Stomach smooth muscle (tissue), 2 donors: ENCODE data around the gene ZFX.

Experiments
- H3K27ac ChIP-seq: one replicate; pipeline ENCODE4 v1.7.0; 2013; ENCODE audit warnings: mild to moderate bottlenecking, low read length, inconsistent platforms
- H3K27me3 ChIP-seq, 2 donors: one replicate each; pipeline ENCODE4 v1.7.0; 2013; ENCODE audit warnings: low read length in 2 of 2; ENCODE audit not compliant: insufficient read depth in 2 of 2, control insufficient read depth in 1 of 2
- H3K36me3 ChIP-seq, 2 donors: one replicate each; pipeline ENCODE4 v1.7.0; 2013; ENCODE audit warnings: low read length in 2 of 2; ENCODE audit not compliant: control insufficient read depth in 2 of 2, insufficient read depth in 2 of 2
- H3K4me1 ChIP-seq: one replicate; pipeline ENCODE4 v1.7.0; 2013; ENCODE audit warnings: low read length; ENCODE audit not compliant: control insufficient read depth, insufficient read depth
- H3K4me3 ChIP-seq, 2 donors: one replicate each; pipeline ENCODE4 v1.7.0; 2013; ENCODE audit warnings: low read length in 2 of 2
- H3K9ac ChIP-seq, 2 donors: one replicate each; pipeline ENCODE4 v1.7.0; 2013; ENCODE audit warnings: low read length in 2 of 2, mild to moderate bottlenecking in 1 of 2
- H3K9me3 ChIP-seq, 2 donors: one replicate each; pipeline ENCODE4 v1.7.0; 2013; ENCODE audit warnings: low read length in 2 of 2; ENCODE audit not compliant: control insufficient read depth in 2 of 2
- donor health status: healthy.
- donor health status: Pancreatic carcinoma.

The ZFX gene

DNA sequence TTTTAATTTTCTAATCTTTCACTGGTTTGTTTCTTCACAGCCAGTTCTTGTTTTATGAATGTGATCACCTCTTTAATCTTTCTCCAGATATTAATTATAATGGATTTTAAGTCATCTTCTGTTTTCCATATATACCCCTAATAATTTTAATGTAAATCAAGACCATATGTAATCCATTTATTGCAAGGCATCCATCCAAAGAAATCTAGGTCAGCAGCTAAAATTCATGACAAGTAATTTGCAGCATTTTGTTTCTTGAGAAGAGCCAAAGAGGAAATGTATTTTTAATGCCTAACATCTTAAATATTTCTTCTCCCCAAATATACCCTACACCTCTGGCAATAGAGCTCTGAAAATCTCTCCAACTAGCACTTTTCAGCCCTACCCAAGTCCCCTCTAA lies 83.3 kb downstream of the ZFX start:
- Histone ChIP-seq H3K4me1 (no peaks in the 10 kb centered on the region), H3K27me3 (no peaks in the 10 kb centered on the region), H3K27ac (no peak overlapping the region), H3K9ac (no peak overlapping the region), H3K9me3 (no peaks in the 10 kb centered on the region), H3K4me3 (no peak overlapping the region), H3K36me3 (no peaks in the 10 kb centered on the region)

DNA sequence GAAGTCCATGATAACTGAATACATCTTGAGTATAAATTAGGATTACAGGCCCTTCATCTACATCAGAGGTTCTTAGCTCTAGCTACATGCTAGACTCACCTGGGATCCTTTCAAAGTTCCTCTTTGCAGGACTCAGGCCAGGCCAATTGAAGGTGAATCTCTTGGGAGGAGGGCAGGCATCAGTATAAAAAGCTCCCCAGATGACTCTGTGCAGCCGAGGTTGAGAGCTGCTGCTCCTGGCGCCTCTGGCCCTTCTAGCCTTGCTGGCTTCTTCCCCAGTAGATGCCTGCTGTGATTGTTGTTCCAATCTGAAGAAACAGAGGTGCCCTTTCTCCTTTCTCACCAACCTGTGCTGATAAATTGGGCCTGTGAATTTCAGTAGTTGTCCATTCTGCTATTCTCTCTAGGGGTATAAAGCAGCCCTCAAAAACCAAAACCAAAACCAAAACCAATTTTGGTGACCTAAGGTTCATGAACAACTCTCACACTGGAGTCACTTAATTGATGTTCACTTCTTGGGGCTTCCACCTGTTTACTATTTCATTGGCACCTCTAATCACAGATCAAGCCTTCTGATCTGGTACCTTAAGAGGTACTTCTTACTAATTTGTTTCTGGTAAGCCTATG lies 85.7 kb downstream of the ZFX start:
- Histone ChIP-seq H3K27ac (no peak overlapping the region), H3K4me3 (no peak overlapping the region), H3K36me3 (no peaks in the 10 kb centered on the region), H3K9ac (no peak overlapping the region), H3K27me3 (peaks cover 0 to 2% of the 10 kb centered on the region in 2 donors), H3K4me1 (no peaks in the 10 kb centered on the region), H3K9me3 (no peaks in the 10 kb centered on the region)

DNA sequence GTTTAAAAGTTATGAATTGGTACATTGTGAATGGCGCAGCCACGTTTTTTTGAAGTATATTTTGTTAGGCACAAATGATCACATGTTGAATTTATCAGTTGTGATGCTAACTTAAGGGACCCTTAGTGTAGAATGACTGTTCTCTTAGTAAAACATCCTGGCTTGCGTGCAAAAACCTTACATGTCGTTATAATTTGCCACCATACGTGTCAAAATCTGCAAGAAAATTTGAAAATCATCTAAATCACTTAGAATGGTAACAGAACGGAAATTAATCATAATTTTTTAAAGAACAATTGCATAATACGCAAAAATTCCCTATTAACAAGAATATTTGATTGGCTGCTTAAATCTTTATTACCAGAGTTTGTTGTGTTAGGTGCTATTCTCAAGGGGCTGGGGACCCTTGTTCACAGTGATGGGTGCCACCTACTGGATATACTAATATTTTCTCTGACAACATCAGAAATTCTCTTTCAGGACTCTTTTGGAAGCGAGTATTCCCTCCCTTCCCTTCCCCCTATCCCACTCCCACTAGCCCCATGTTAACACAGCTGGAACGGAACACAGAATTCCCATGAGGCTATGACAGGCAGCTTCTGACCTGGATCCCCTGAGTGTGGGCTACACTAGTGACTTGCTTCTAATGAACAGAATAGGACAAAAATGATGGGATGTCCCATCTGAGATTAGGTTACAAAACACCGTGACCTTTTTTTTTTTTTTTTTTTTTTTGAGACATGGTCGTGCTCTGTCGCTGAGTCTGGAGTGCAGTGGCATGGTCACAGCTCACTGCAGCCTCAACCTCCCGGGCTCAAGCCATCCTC lies 92.5 kb downstream of the ZFX start:
- H3K27me3 ChIP-seq: peaks cover 0 to 2% of the 10 kb centered on the region in 2 donors
- no peak overlapping the region for H3K27ac ChIP-seq
- H3K4me3 ChIP-seq: no peak overlapping the region
- no peaks in the 10 kb centered on the region for H3K36me3 ChIP-seq
- H3K9ac ChIP-seq: no peak overlapping the region
- no peaks in the 10 kb centered on the region for H3K4me1 ChIP-seq
- H3K9me3 ChIP-seq: no peaks in the 10 kb centered on the region

DNA sequence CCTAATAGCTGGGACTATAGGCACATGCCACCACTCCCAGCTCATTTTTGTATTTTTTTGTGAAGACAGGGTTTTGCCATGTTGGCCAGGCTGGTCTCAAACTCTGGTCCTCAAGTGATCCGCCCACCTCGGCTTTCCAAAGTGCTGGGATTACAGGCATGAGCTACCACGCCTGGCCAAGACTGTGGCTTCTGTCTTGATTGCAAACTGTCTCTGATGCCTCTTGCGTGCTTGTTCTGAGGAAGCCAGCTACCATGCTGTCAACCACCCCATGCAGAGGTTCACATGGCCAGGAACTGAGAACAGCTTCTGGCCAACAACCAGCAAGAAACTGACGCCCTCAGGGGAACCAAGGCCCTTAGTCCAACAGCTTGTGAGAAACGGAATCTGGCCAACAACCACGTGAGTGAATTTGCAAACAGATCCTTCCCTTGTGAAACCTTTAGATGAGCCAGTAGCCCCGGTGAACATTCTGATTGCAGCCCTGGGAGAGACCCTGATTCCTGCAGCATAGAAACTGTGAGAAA lies 93.2 kb downstream of the ZFX start:
- no peak overlapping the region for H3K9ac ChIP-seq
- no peaks in the 10 kb centered on the region for H3K9me3 ChIP-seq
- H3K36me3 ChIP-seq: no peaks in the 10 kb centered on the region
- H3K27me3 ChIP-seq: peaks cover 0 to 2% of the 10 kb centered on the region in 2 donors
- H3K27ac ChIP-seq: no peak overlapping the region
- no peak overlapping the region for H3K4me3 ChIP-seq
- no peaks in the 10 kb centered on the region for H3K4me1 ChIP-seq

DNA sequence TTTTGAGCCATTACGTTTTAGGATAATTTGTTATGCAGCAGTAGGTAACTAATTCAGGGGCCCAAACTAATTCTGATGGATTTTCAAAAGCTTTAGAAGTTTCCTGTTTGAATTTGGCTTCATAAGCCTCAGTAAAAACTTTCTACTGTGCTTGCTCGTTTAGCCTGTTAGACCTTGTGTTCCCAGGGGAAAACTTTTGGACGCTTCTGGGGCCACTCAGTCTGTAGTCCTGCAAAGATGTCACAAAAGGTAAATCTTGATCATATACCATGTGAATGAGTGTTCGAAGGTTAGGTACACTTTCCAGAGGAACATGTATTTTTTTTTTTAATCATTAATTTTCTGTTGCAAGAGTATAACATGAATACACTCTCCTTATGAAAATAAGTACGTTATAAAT lies 93.7 kb downstream of the ZFX start:
- H3K9me3 ChIP-seq: no peaks in the 10 kb centered on the region
- no peak overlapping the region for H3K9ac ChIP-seq
- no peak overlapping the region for H3K4me3 ChIP-seq
- peaks cover 0 to 2% of the 10 kb centered on the region in 2 donors for H3K27me3 ChIP-seq
- H3K4me1 ChIP-seq: no peaks in the 10 kb centered on the region
- no peaks in the 10 kb centered on the region for H3K36me3 ChIP-seq
- H3K27ac ChIP-seq: no peak overlapping the region

DNA sequence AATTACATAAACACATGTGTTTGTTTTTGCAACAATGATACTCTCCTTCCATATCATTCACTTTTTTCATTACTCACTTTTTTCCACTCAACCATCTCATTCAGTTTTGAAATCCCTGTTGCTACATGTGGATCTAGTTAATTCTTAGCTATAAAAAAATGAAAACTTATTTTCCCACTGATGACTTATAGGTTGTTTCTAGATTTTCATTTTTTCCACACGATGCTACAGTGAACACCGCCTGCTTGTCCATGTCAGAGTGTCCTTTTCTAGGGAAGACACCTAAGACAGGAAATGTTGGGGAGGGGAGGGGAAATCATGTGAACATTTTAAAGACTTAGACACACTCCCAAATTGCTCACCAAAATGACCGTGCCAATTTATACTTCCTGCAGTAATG lies 94.2 kb downstream of the ZFX start:
- Histone ChIP-seq H3K36me3 (no peaks in the 10 kb centered on the region), H3K4me1 (no peaks in the 10 kb centered on the region), H3K27ac (no peak overlapping the region), H3K27me3 (no peaks in the 10 kb centered on the region), H3K4me3 (no peak overlapping the region), H3K9ac (no peak overlapping the region), H3K9me3 (no peaks in the 10 kb centered on the region)

DNA sequence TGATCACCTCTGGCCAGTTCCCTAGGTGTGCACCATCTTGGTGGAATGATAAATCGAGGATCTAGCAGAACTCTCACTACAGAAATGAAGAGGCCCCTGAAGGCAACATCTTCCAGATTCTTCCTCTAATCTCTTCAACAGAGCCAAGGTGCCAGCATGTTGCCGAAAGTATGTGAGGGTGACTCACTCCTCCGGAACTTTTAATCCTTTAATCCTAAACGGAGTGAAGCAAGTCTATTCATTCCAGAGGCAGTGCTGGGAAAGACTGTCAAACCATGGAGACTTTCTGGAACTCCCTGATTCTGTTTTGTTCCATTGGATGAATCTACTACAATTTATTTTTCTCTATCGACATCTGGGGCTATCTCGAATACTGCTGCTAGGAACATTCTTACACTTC lies 95.7 kb downstream of the ZFX start:
- Histone ChIP-seq H3K27ac (no peak overlapping the region), H3K27me3 (no peaks in the 10 kb centered on the region), H3K4me1 (no peaks in the 10 kb centered on the region), H3K9ac (no peak overlapping the region), H3K36me3 (no peaks in the 10 kb centered on the region), H3K9me3 (no peaks in the 10 kb centered on the region), H3K4me3 (no peak overlapping the region)

DNA sequence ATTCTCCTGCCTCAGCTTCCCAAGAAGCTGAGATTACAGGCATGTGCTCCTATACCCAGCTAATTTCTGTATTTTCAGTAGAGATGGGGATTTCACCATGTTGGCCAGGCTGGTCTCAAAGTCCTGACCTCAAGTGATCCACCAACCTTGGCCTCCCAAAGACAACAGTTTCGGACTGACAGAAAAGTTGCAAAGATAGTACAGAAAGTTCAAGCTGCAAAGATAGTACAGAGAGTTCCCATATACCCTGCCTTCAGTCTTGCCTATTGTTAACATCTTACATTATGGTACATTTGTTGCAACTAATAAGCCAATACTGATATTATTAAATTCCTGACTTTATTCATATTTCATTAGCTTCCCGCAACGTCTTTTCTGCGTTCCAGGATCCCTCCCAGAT lies 98.5 kb downstream of the ZFX start:
- no peaks in the 10 kb centered on the region for H3K36me3 ChIP-seq
- no peak overlapping the region for H3K9ac ChIP-seq
- no peaks in the 10 kb centered on the region for H3K4me1 ChIP-seq
- no peaks in the 10 kb centered on the region for H3K9me3 ChIP-seq
- H3K27ac ChIP-seq: no peak overlapping the region
- no peak overlapping the region for H3K4me3 ChIP-seq
- H3K27me3 ChIP-seq: peaks cover 0 to 2% of the 10 kb centered on the region in 2 donors

DNA sequence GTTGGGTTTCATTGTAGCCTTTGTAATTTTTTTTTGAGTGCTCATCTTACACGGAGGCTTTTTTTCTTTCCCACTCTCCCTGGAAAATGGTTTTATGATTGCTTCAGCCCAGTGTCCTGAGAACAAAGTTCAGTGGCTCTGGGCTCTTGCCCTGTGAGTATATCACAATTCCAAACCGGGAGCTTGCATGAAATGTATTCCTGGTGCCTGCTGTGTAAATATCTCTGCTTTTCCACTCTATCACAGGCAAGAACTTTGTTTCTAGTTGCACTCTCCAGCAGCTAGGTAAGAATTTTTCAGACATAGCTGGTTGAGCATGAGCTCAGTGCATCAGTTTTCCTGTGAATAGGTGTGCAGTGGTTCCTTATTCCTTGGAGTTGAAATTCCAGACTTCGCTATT lies 103.5 kb downstream of the ZFX start:
- H3K9me3 ChIP-seq: no peaks in the 10 kb centered on the region
- H3K36me3 ChIP-seq: no peaks in the 10 kb centered on the region
- H3K4me3 ChIP-seq: no peak overlapping the region
- H3K27ac ChIP-seq: no peak overlapping the region
- no peak overlapping the region for H3K9ac ChIP-seq
- no peaks in the 10 kb centered on the region for H3K4me1 ChIP-seq
- peaks cover 0 to 8% of the 10 kb centered on the region in 2 donors for H3K27me3 ChIP-seq

DNA sequence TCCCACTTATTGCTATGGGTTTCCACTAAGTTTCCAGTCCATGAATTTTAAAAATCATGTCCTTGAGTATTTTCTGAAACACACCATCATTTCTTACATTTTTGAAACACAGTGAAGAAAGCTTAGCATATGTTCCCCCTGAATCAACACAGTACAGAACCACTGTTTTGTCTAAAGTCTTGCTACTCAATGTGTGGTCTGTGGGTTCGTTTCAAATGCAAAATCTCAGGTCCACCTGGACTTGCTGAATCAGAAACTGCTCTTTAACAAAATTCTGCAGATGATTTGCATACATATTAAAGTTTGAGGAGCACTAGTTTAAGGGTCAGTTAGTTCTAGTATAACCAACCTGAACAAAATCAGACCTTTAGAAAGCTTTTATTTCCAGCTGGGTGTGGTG lies 103.9 kb downstream of the ZFX start:
- H3K9ac ChIP-seq: no peak overlapping the region
- H3K4me1 ChIP-seq: no peaks in the 10 kb centered on the region
- no peaks in the 10 kb centered on the region for H3K9me3 ChIP-seq
- no peak overlapping the region for H3K4me3 ChIP-seq
- no peaks in the 10 kb centered on the region for H3K36me3 ChIP-seq
- H3K27me3 ChIP-seq: peaks cover 0 to 8% of the 10 kb centered on the region in 2 donors
- H3K27ac ChIP-seq: no peak overlapping the region

DNA sequence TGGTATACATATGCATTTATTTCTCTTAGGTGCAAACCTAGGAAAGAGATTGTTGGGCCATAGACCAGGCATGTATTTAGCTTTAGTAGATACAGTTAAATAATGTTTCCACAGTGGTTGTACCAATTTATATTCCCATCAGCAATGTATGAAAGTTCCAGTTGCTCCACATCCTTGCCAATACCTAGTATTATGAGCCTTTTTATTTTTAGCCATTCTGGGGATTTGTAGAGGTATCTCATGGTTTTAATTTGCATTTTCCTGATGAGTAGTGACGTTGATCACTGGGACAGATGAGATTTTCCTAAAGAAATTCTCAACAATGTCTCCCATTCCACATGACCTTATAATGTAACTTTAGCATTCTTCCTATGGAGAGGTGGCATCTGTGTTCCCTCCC lies 107.5 kb downstream of the ZFX start:
- H3K4me3 ChIP-seq: no peak overlapping the region
- no peaks in the 10 kb centered on the region for H3K9me3 ChIP-seq
- H3K9ac ChIP-seq: no peak overlapping the region
- H3K4me1 ChIP-seq: peaks cover 8% of the 10 kb centered on the region
- peaks cover 0 to 10% of the 10 kb centered on the region in 2 donors for H3K27me3 ChIP-seq
- no peaks in the 10 kb centered on the region for H3K36me3 ChIP-seq
- no peak overlapping the region for H3K27ac ChIP-seq
